Measurements from ENCODE around the gene PER3.

Gene PER3

GRCh38 chr1:7783826-7784491 lies at the start of gene PER3:
TSS of gene PER3 (plus strand) at chr1:7784291. CDS start at chr1:7784878, 587 bp downstream.
- DNase-seq: peak; percentile 84

GRCh38 chr1:7738044-7738443 lies 46.0 kb upstream of the PER3 start:
- DNase-seq: no peak

GRCh38 chr1:7743346-7743745 lies 40.7 kb upstream of the PER3 start:
- DNase-seq: no peak

GRCh38 chr1:7744882-7745281 lies 39.2 kb upstream of the PER3 start:
- no peak for DNase-seq

- DNase-seq: no peak
Measured at GRCh38 chr1:7745783-7746182, 38.3 kb upstream of the PER3 start.

- no peak for DNase-seq
Measured at GRCh38 chr1:7747605-7748004, 36.5 kb upstream of the PER3 start.

- DNase-seq: no peak
Measured at GRCh38 chr1:7749126-7749525, 35.0 kb upstream of the PER3 start.

- DNase-seq: no peak
Measured at GRCh38 chr1:7751174-7751573, 32.9 kb upstream of the PER3 start.

GRCh38 chr1:7752512-7753417 lies 31.3 kb upstream of the PER3 start:
- DNase-seq: peak; percentile 26

- no peak for DNase-seq
Measured at GRCh38 chr1:7753641-7754040, 30.4 kb upstream of the PER3 start.

GRCh38 chr1:7754234-7754633 lies 29.9 kb upstream of the PER3 start:
- no peak for DNase-seq

- DNase-seq: no peak
Measured at GRCh38 chr1:7755448-7755847, 28.6 kb upstream of the PER3 start.

GRCh38 chr1:7760245-7760644 lies 23.8 kb upstream of the PER3 start:
- DNase-seq: no peak

- no peak for DNase-seq
Measured at GRCh38 chr1:7761103-7761502, 23.0 kb upstream of the PER3 start.

- DNase-seq: no peak
Measured at GRCh38 chr1:7767176-7767575, 16.9 kb upstream of the PER3 start.

GRCh38 chr1:7768583-7768982 lies 15.5 kb upstream of the PER3 start:
- DNase-seq: no peak

GRCh38 chr1:7769673-7770412 lies 14.2 kb upstream of the PER3 start:
- DNase-seq: no peak

GRCh38 chr1:7770669-7770996 lies 13.5 kb upstream of the PER3 start:
- DNase-seq: no peak

GRCh38 chr1:7770997-7771822 lies 12.9 kb upstream of the PER3 start, which contains the start of gene VAMP3:
TSS of gene VAMP3 (plus strand) at chr1:7771296. CDS start at chr1:7771384, 88 bp downstream.
- no peak for DNase-seq

- DNase-seq: no peak
Measured at GRCh38 chr1:7771823-7772299, 12.2 kb upstream of the PER3 start.

GRCh38 chr1:7777591-7777990 lies 6.5 kb upstream of the PER3 start:
- DNase-seq: no peak

GRCh38 chr1:7778133-7778628 lies 5.9 kb upstream of the PER3 start:
- no peak for DNase-seq

Data from NCI-H187 treated with DMSO at 0.1 percent for 48 hours (cell line).